ENCODE data around the gene PLEKHG5.
A peak's percentile ranks its signal among the peaks of the same experiment; 100 is the strongest.

Gene PLEKHG5

GRCh38 chr1:6491480-6491962 lies at the start of gene PLEKHG5:
Gene PLEKHG5, minus strand, starts transcription at chr1:6491667. Its CDS starts 14,096 bp downstream, at chr1:6477571.
- DNase-seq (ENCODE audit: low read depth) = peak; percentile 27

GRCh38 chr1:6538956-6539355 lies 47.5 kb upstream of the PLEKHG5 start:
- peak; percentile 74 for DNase-seq (ENCODE audit: low read depth)

- no peak for DNase-seq (ENCODE audit: low read depth)
Observed at GRCh38 chr1:6536291-6536690, 44.8 kb upstream of the PLEKHG5 start.

- no peak for DNase-seq (ENCODE audit: low read depth)
Observed at GRCh38 chr1:6535214-6535613, 43.7 kb upstream of the PLEKHG5 start.

- DNase-seq (ENCODE audit: low read depth) = no peak
Observed at GRCh38 chr1:6534248-6534822, 42.9 kb upstream of the PLEKHG5 start.

- no peak for DNase-seq (ENCODE audit: low read depth)
Observed at GRCh38 chr1:6531996-6532395, 40.5 kb upstream of the PLEKHG5 start.

- DNase-seq (ENCODE audit: low read depth) = no peak
Observed at GRCh38 chr1:6530504-6531160, 39.2 kb upstream of the PLEKHG5 start.

GRCh38 chr1:6528492-6528891 lies 37.0 kb upstream of the PLEKHG5 start:
- DNase-seq (ENCODE audit: low read depth) = no peak

GRCh38 chr1:6526316-6526715 lies 34.8 kb upstream of the PLEKHG5 start:
- no peak for DNase-seq (ENCODE audit: low read depth)

- DNase-seq (ENCODE audit: low read depth) = no peak
Observed at GRCh38 chr1:6523566-6523965, 32.1 kb upstream of the PLEKHG5 start.

GRCh38 chr1:6521536-6521935 lies 30.1 kb upstream of the PLEKHG5 start:
- no peak for DNase-seq (ENCODE audit: low read depth)

GRCh38 chr1:6519935-6520671 lies 28.6 kb upstream of the PLEKHG5 start:
- DNase-seq (ENCODE audit: low read depth) = peak; percentile 28

- no peak for DNase-seq (ENCODE audit: low read depth)
Observed at GRCh38 chr1:6519491-6519934, 28.0 kb upstream of the PLEKHG5 start.

- DNase-seq (ENCODE audit: low read depth) = no peak
Observed at GRCh38 chr1:6517435-6517851, 26.0 kb upstream of the PLEKHG5 start.

GRCh38 chr1:6515771-6516170 lies 24.3 kb upstream of the PLEKHG5 start:
- no peak for DNase-seq (ENCODE audit: low read depth)

GRCh38 chr1:6513320-6513801 lies 21.9 kb upstream of the PLEKHG5 start:
- DNase-seq (ENCODE audit: low read depth) = no peak

GRCh38 chr1:6512908-6513280 lies 21.4 kb upstream of the PLEKHG5 start:
- no peak for DNase-seq (ENCODE audit: low read depth)

- no peak for DNase-seq (ENCODE audit: low read depth)
Observed at GRCh38 chr1:6512245-6512907, 20.9 kb upstream of the PLEKHG5 start.

- DNase-seq (ENCODE audit: low read depth) = no peak
Observed at GRCh38 chr1:6511561-6512244, 20.2 kb upstream of the PLEKHG5 start.

- no peak for DNase-seq (ENCODE audit: low read depth)
Observed at GRCh38 chr1:6511056-6511455, 19.6 kb upstream of the PLEKHG5 start.

- DNase-seq (ENCODE audit: low read depth) = no peak
Observed at GRCh38 chr1:6510493-6510892, 19.0 kb upstream of the PLEKHG5 start.

GRCh38 chr1:6509919-6510291 lies 18.4 kb upstream of the PLEKHG5 start:
- no peak for DNase-seq (ENCODE audit: low read depth)
